ENCODE results near the gene FBXW11. TPM values are rescaled to one million over a fixed set of nuclear protein-coding genes. Genes with fewer than 3 reads are reported as not detected.
A peak's percentile ranks its signal among the peaks of the same experiment; 100 is the strongest.

The FBXW11 gene
- total RNA-seq, 4 donors from 2014 or later = 61.3 to 76.6 (median 70.2) TPM

DNA sequence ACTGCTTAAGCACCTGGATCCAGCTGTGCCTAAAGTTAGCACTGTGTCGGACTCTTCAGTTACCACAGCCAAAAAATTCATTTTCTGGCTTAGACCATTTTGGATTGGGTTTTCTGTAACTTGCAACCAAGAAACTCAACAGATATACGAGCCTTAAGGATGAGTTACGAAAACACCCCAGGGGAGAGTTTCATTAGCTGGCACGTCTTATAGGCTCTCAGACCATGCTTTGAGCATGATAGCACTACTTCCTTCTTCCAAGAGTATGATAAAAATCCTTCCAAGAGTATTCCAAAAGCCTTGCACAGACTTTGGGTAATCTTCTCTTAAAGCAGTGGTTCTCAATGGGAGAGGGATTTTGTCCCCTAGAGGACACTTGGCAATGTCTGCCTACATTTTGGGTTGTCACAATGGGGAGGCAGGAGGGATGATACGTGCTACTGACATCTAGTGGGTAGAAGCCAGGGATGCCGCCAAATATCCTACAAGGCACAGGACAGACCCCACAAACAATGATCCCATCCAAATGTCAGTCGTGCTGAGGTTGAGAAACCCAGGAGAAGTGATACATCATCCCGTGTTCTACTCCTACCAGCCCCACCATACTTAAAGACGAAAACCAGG lies 156.0 kb downstream of the FBXW11 start:
- Histone ChIP-seq H3K9me3 (no peaks in the 10 kb centered on the region), H3K27me3 (no peaks in the 10 kb centered on the region), H3K27ac (no peak overlapping the region), H3K4me3 (replicated peaks in 1 of 3) (no peak overlapping the region), H3K4me1 (peaks cover 0 to 5% of the 10 kb centered on the region in 2 donors), H3K36me3 (no peaks in the 10 kb centered on the region)
- WGBS, 2 donors = 77 to 82% methylated on average over 9 of the region's 9 CpGs
- TF ChIP-seq, protein P1, sequence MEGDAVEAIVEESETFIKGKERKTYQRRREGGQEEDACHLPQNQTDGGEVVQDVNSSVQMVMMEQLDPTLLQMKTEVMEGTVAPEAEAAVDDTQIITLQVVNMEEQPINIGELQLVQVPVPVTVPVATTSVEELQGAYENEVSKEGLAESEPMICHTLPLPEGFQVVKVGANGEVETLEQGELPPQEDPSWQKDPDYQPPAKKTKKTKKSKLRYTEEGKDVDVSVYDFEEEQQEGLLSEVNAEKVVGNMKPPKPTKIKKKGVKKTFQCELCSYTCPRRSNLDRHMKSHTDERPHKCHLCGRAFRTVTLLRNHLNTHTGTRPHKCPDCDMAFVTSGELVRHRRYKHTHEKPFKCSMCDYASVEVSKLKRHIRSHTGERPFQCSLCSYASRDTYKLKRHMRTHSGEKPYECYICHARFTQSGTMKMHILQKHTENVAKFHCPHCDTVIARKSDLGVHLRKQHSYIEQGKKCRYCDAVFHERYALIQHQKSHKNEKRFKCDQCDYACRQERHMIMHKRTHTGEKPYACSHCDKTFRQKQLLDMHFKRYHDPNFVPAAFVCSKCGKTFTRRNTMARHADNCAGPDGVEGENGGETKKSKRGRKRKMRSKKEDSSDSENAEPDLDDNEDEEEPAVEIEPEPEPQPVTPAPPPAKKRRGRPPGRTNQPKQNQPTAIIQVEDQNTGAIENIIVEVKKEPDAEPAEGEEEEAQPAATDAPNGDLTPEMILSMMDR (IDR thresholded peaks at IDR 0.05) = peak in 1 of 6 experiments; percentile 9
- TF ChIP-seq POLR2A (IDR thresholded peaks at IDR 0.05) = no peak
- intact Hi-C loops (cut with DNase I) = no loop called here
- no peak for DNase-seq

GRCh38 chr5:171849585-171850323 lies 156.7 kb downstream of the FBXW11 start:
- H3K4me1 ChIP-seq = peaks cover 0 to 5% of the 10 kb centered on the region in 2 donors
- no peaks in the 10 kb centered on the region for H3K27me3 ChIP-seq
- H3K36me3 ChIP-seq = no peaks in the 10 kb centered on the region
- H3K4me3 ChIP-seq (replicated peaks in 1 of 3) = no peak overlapping the region
- DNase-seq = no peak
- 91 to 92% methylated on average over 14 of the region's 14 CpGs for WGBS, 2 donors
- intact Hi-C loops (cut with DNase I) = no loop called here
- no peak overlapping the region for H3K27ac ChIP-seq
- TF ChIP-seq POLR2A (IDR thresholded peaks at IDR 0.05) = no peak
- TF ChIP-seq, protein P1 (IDR thresholded peaks at IDR 0.05) = no peak
- no peaks in the 10 kb centered on the region for H3K9me3 ChIP-seq

- TF ChIP-seq, protein P1 (IDR thresholded peaks at IDR 0.05) = no peak
- TF ChIP-seq POLR2A (IDR thresholded peaks at IDR 0.05) = no peak
- H3K27ac ChIP-seq = no peak overlapping the region
- H3K27me3 ChIP-seq = no peaks in the 10 kb centered on the region
- intact Hi-C loops (cut with DNase I) = no loop called here
- H3K36me3 ChIP-seq = no peaks in the 10 kb centered on the region
- 89 to 93% methylated on average over 6 of the region's 6 CpGs for WGBS, 2 donors
- no peak for DNase-seq
- no peak overlapping the region for H3K4me3 ChIP-seq (replicated peaks in 1 of 3)
- H3K4me1 ChIP-seq = peaks cover 0 to 5% of the 10 kb centered on the region in 2 donors
- no peaks in the 10 kb centered on the region for H3K9me3 ChIP-seq
Observed at GRCh38 chr5:171848911-171849520, 157.4 kb downstream of the FBXW11 start.

DNA sequence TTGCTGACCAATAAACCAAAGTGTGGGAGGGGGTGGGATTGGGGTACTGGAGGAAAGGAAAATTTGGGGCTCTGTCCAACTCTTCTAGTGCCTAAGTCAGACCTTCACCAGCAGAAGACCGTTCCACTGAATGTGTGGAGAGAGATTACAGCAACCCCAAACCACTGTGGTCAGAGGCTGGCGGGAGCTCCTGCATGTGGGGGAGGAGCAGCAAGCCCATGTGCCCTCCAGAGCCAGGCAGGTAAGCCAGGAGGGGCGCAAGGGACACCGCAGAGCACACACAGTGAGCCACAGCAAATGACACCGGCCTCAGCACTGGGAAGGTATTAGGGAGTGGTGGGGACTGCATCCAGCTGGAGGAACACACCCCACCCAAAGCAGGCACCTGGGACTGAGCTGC lies 158.0 kb downstream of the FBXW11 start:
- H3K27ac ChIP-seq = no peak overlapping the region
- H3K9me3 ChIP-seq = no peaks in the 10 kb centered on the region
- intact Hi-C loops (cut with DNase I) = no loop called here
- WGBS, 2 donors = 75 to 82% methylated on average over 2 to 4 of the region's 5 CpGs
- no peaks in the 10 kb centered on the region for H3K27me3 ChIP-seq
- DNase-seq = peak in 1 of 2 donors; percentile 25
- H3K4me1 ChIP-seq = peaks cover 0 to 5% of the 10 kb centered on the region in 2 donors
- no peaks in the 10 kb centered on the region for H3K36me3 ChIP-seq
- no peak for TF ChIP-seq POLR2A (IDR thresholded peaks at IDR 0.05)
- TF ChIP-seq, protein P1 (IDR thresholded peaks at IDR 0.05) = no peak
- H3K4me3 ChIP-seq (replicated peaks in 1 of 3) = no peak overlapping the region

GRCh38 chr5:171848006-171848405 lies 158.4 kb downstream of the FBXW11 start:
- peaks cover 0 to 5% of the 10 kb centered on the region in 2 donors for H3K4me1 ChIP-seq
- intact Hi-C loops (cut with DNase I) = no loop called here
- 42 to 62% methylated on average over 15 of the region's 15 CpGs for WGBS, 2 donors
- peak; percentile 53 to 63 for DNase-seq
- H3K27ac ChIP-seq = no peak overlapping the region
- H3K27me3 ChIP-seq = no peaks in the 10 kb centered on the region
- no peak for TF ChIP-seq POLR2A (IDR thresholded peaks at IDR 0.05)
- TF ChIP-seq, protein P1 (IDR thresholded peaks at IDR 0.05) = no peak
- no peaks in the 10 kb centered on the region for H3K9me3 ChIP-seq
- H3K4me3 ChIP-seq (replicated peaks in 1 of 3) = no peak overlapping the region
- no peaks in the 10 kb centered on the region for H3K36me3 ChIP-seq

Measured in thyroid gland (tissue), 4 donors.